Ascending aorta (tissue), 2 donors: Measurements from ENCODE around the gene IL1RL1. TPM values are rescaled to one million over a fixed set of nuclear protein-coding genes. Genes with fewer than 3 reads are reported as not detected.

ENCODE experiments used
- DNase-seq, 2 donors: peaks; one replicate each; pipeline ENCODE4 v3.0.0-alpha.2; 2019; ENCODE audit warnings: low spot score in 2 of 2
- H3K27ac ChIP-seq, 2 donors: fragments of 200-600 bp; sonication (generic); one replicate each; pipeline ENCODE4 v1.5.1; 2016 to 2017; ENCODE audit warnings: mild to moderate bottlenecking in 1 of 2
- H3K27me3 ChIP-seq: fragments of 200-600 bp; sonication (generic); one replicate; pipeline ENCODE4 v1.5.1; 2017
- H3K36me3 ChIP-seq, 2 donors: fragments of 200-600 bp; sonication (generic); one replicate each; pipeline ENCODE4 v1.5.1; 2016
- H3K4me1 ChIP-seq, 2 donors: fragments of 200-600 bp; sonication (generic); one replicate each; pipeline ENCODE4 v1.5.1; 2016 to 2017; ENCODE audit warnings: mild to moderate bottlenecking in 1 of 2
- H3K4me3 ChIP-seq, 2 donors: fragments of 200-600 bp; sonication (generic); one replicate each; pipeline ENCODE4 v1.5.1; 2016 to 2017; ENCODE audit warnings: mild to moderate bottlenecking in 1 of 2
- H3K9me3 ChIP-seq, 2 donors: fragments of 200-600 bp; sonication (generic); one replicate each; pipeline ENCODE4 v1.5.1; 2016
- intact Hi-C: fragments of 100-400 bp; cut with DNase I; formaldehyde crosslinking; loops from one replicate; pipeline ENCODE4 v1.15.1; 2023
- total RNA-seq: library from RNA; depleted of rRNA; stranded (reverse); fragments of >200 nt; gene quantifications from one replicate; pipeline ENCODE4 v1.1.0, GENCODE V29; 2016
- TF ChIP-seq, protein P1 (sequence below), 3 experiments: fragments of 200-600 bp in 2 of 3; fragments of 450-650 bp in 1 of 3; sonication (generic) in 2 of 3; IDR thresholded peaks; one replicate each; pipeline ENCODE4 v1.5.1; 2016 to 2019; ENCODE audit warnings: antibody characterized with exemption in 3 of 3, mild to moderate bottlenecking in 1 of 3, moderate library complexity in 1 of 3

IL1RL1 gene
- 3.4 TPM for total RNA-seq

DNA sequence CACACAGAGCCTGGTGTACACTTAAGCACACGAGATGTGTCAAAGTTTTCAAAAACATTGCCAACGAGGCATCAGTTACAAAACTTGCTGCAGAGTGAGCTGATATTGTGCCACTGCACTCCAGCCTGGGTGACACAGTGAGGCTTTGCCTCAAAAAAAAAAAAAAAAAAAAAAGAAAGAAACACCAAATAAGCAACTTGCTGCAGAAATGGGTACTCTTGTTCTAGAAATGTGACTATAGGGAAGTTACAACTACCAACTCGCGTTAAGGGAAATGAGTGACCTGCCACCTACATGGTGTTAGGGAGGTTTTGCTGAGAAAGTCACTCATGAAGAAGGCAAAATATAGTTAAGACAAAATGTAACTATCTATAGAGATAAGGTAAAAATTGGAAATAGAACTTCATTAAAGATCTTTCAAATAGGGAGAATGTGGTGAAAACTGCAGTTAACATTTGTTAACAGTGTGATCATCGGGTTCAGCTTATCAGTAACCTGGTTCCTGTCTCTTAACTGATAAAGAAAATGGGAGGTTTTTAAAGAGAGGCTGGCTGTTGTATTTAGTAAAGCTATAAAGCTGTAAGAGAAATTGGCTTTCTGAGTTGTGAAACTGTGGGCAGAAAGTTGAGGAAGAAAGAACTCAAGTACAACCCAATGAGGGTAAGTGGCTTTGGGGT lies at the start of gene IL1RL1:
Gene IL1RL1 (plus strand): TSS at position 600 of the 677 bp plus-strand sequence. CDS start 26,702 bp downstream, outside the sequence.
- Histone ChIP-seq H3K9me3 (no peaks in the 10 kb centered on the region), H3K4me1 (no peaks in the 10 kb centered on the region), H3K4me3 (no peak within 1 kb of the TSS), H3K27me3 (no peaks in the 10 kb centered on the region), H3K27ac (no peak within 1 kb of the TSS), H3K36me3 (no peaks in the 10 kb centered on the region)
- no peak for DNase-seq
- TF ChIP-seq, protein P1, sequence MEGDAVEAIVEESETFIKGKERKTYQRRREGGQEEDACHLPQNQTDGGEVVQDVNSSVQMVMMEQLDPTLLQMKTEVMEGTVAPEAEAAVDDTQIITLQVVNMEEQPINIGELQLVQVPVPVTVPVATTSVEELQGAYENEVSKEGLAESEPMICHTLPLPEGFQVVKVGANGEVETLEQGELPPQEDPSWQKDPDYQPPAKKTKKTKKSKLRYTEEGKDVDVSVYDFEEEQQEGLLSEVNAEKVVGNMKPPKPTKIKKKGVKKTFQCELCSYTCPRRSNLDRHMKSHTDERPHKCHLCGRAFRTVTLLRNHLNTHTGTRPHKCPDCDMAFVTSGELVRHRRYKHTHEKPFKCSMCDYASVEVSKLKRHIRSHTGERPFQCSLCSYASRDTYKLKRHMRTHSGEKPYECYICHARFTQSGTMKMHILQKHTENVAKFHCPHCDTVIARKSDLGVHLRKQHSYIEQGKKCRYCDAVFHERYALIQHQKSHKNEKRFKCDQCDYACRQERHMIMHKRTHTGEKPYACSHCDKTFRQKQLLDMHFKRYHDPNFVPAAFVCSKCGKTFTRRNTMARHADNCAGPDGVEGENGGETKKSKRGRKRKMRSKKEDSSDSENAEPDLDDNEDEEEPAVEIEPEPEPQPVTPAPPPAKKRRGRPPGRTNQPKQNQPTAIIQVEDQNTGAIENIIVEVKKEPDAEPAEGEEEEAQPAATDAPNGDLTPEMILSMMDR (IDR thresholded peaks at IDR 0.05), result no peak
- intact Hi-C loops, result no loop called here

DNA sequence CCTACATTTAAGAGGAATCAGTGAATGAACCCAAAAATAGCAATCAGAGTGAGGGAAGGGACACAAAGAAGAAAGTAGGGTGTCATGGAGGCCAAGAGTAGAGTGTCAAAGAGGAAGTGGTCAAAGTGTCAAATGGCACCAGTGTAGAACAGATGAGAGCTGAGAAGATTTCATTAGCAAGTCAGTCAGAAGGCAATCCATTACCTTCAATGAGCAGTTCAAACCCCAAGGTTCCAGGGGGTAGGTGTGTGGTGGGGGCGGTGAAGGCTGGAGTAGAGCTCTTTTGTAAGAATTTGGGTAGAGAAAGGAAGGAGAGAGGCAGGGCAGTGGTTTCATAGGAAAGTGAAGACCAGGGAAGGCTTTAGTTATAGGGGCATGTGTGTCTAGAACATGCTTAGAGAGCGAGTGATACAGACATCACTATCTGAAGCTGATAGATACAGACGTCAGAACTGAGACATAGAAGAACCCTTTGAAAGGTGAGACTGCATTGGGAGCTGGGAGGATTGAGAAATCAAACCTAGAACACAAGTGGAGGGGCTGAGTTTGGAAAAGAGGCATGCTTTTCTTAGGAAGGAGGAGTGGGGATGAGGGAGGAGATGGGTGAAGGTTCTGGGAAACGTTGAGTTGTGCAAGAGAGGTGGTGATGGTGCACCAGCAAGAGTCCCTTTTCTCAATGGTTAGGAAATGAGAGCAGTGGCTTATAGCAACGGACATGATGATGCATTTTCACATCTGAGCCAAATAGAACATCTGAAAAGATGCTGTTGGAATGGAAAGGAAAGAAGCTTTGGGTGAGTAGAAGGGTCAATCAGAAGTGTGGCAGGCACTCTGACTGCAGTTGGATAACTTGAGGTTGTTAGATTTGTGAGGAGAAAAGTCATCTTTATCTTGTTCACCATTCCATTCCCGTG lies 48.9 kb upstream of the IL1RL1 start:
- no peaks in the 10 kb centered on the region for H3K4me1 ChIP-seq
- intact Hi-C loops, result no loop called here

DNA sequence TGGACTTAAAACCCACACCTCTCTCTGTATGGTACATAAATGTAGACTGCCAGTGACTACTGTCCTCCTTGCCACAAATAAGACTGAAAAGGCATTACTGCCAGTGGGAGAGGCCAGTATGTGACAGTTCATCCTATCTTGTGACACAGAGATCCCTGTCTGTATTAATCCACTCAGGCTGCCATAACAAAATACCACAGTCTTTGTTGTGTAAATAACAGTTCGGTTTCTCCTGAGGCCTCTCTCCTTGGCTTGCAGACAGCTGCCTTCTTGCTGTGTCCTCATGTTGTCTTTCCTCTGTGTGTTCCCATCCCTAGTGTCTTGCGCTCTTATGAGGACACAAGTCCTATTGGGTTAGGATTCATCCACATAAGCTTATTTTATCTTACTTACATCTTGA lies 46.4 kb upstream of the IL1RL1 start:
- no peaks in the 10 kb centered on the region for H3K4me1 ChIP-seq
- no peaks in the 10 kb centered on the region for H3K36me3 ChIP-seq
- intact Hi-C loops, result no loop called here
- no peak overlapping the region for H3K4me3 ChIP-seq
- no peak for DNase-seq
- H3K9me3 ChIP-seq, result no peaks in the 10 kb centered on the region
- TF ChIP-seq, protein P1 (IDR thresholded peaks at IDR 0.05), result no peak
- no peaks in the 10 kb centered on the region for H3K27me3 ChIP-seq
- no peak overlapping the region for H3K27ac ChIP-seq

More for the DNA sequence above, 48.9 kb upstream of the IL1RL1 start:
- H3K36me3 ChIP-seq, result no peaks in the 10 kb centered on the region
- no peak for DNase-seq
- no peak overlapping the region for H3K27ac ChIP-seq
- TF ChIP-seq, protein P1 (IDR thresholded peaks at IDR 0.05), result no peak
- H3K9me3 ChIP-seq, result no peaks in the 10 kb centered on the region
- H3K27me3 ChIP-seq, result no peaks in the 10 kb centered on the region
- no peak overlapping the region for H3K4me3 ChIP-seq

DNA sequence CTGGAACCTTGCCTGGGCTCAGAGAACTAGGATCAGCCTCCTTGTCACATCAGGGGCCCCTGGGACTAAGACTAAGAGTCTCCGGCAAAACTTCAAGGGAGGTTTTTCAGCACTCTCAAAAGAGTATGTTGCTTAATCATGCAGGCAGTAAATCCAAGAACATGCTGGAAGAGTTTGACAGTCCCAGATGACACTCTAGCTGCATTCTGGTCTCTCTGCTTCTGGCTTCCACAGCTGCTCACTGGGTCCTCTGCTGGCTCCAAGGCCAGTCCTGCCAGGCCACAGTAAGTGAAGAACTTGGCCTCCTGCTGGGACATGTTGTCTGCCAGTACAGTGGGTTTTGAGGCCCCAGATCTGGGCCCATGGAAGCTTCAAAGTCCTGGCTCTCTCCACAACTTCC lies 45.2 kb upstream of the IL1RL1 start:
- no peak for DNase-seq
- TF ChIP-seq, protein P1 (IDR thresholded peaks at IDR 0.05), result no peak
- H3K4me1 ChIP-seq, result no peaks in the 10 kb centered on the region
- intact Hi-C loops, result no loop called here
- H3K27me3 ChIP-seq, result no peaks in the 10 kb centered on the region
- H3K36me3 ChIP-seq, result no peaks in the 10 kb centered on the region
- H3K27ac ChIP-seq, result no peak overlapping the region
- H3K4me3 ChIP-seq, result no peak overlapping the region
- H3K9me3 ChIP-seq, result no peaks in the 10 kb centered on the region

DNA sequence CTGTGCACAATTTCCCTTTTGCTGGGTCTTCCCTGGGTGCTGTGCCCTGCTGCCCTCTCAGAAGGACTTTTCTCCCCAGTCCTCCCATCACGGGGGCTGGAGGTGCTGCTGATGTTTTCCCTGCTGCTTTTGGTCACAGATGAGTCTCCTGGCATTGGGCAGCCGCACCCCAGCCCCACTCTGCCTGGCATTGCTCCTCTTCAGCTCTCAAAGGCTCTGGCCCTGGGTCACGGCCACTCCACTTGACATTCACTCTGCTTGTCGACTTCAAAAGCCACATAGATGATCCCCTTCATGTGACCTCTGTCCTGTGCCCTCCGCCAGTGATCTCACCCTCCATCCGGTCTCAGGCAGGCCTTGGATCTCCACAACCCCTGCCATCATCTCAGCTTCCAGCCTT lies 43.6 kb upstream of the IL1RL1 start:
- H3K27ac ChIP-seq, result no peak overlapping the region
- intact Hi-C loops, result no loop called here
- no peak overlapping the region for H3K4me3 ChIP-seq
- no peaks in the 10 kb centered on the region for H3K4me1 ChIP-seq
- no peaks in the 10 kb centered on the region for H3K9me3 ChIP-seq
- H3K36me3 ChIP-seq, result no peaks in the 10 kb centered on the region
- H3K27me3 ChIP-seq, result no peaks in the 10 kb centered on the region
- DNase-seq, result no peak
- TF ChIP-seq, protein P1 (IDR thresholded peaks at IDR 0.05), result no peak
